ACC112 (cell line): Measurements from ENCODE around the gene FIBP.
A peak's percentile ranks its signal among the peaks of the same experiment; 100 is the strongest.

ENCODE experiments used
- H2AFZ ChIP-seq: fragments of 200-600 bp; sonication (generic); one replicate; pipeline ENCODE4 v1.6.0; 2017; ENCODE audit warnings: antibody characterized with exemption, low read length; ENCODE audit not compliant: unreplicated experiment
- H3K27ac ChIP-seq: fragments of 200-600 bp; sonication (generic); 2 replicates; pipeline ENCODE4 v1.5.1; 2014; ENCODE audit warnings: low read depth, mild to moderate bottlenecking, antibody characterized with exemption, low read length, moderate library complexity
- H3K27me3 ChIP-seq: fragments of 200-600 bp; sonication (generic); 2 replicates; pipeline ENCODE4 v1.6.1; 2014; ENCODE audit warnings: mild to moderate bottlenecking, antibody characterized with exemption, low read length, moderate library complexity, mixed read lengths; ENCODE audit not compliant: insufficient read depth
- H3K36me3 ChIP-seq: fragments of 200-600 bp; sonication (generic); 2 replicates; pipeline ENCODE4 v1.6.1; 2016; ENCODE audit warnings: mild to moderate bottlenecking, antibody characterized with exemption, low read length, moderate library complexity, mixed read lengths; ENCODE audit not compliant: insufficient read depth
- H3K4me1 ChIP-seq: fragments of 200-600 bp; sonication (generic); one replicate; pipeline ENCODE4 v1.6.1; 2016; ENCODE audit warnings: low read length, mixed read lengths; ENCODE audit not compliant: insufficient read depth, unreplicated experiment, control insufficient read depth
- H3K4me3 ChIP-seq: fragments of 200-600 bp; sonication (generic); 2 replicates; pipeline ENCODE4 v1.5.1; 2014; ENCODE audit warnings: mild to moderate bottlenecking, low read depth, low read length
- H3K79me2 ChIP-seq: fragments of 200-600 bp; sonication (generic); one replicate; pipeline ENCODE4 v1.6.0; 2016; ENCODE audit warnings: low read length; ENCODE audit not compliant: control insufficient read depth, unreplicated experiment, insufficient read depth

FIBP gene

DNA sequence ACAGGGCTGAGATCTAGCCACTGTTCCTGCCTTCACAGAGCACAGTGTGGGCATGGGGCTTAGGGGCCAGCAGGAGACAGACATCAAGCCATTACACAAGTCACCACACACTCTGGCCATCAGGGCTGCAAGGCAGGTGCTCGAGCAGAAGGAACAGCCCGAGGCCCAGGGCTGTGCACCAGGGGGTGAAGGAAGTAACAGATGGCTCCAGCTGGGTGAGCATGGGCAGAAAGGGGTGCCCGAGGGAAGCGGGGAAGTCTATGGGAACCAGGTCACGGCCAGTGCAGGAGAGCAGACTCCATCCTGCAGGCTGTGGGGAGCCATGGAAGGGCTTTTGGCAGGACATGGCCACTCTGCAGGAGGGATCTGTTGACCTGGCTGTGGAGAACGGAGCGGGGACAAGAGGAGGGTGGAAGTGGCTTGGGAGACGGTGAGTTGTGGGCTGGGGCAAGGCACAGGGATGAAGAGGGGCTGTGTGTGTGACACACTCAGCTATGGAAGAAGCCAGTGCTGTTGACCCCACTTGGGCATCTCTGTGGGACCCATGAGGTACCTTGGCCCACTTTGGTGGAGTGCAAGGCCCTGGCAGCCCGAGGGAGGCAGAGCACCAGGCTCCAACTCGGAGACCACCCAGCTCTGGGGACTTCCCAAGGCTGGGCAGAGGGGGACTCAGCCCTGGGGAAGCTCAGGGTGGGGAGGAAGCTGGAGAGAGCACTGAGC lies 27.0 kb upstream of the FIBP start:
- Histone ChIP-seq H3K79me2 (peaks cover 38% of the 10 kb centered on the region), H3K4me3 (peak overlapping the region; percentile 2; the same call in 1 of the 2 replicates), H3K4me1 (peaks cover 76% of the 10 kb centered on the region), H2AFZ (no peak overlapping the region), H3K36me3 (peaks cover 2% of the 10 kb centered on the region; the same call in 1 of the 2 replicates), H3K27ac (peak overlapping the region; percentile 91), H3K27me3 (no peaks in the 10 kb centered on the region)

GRCh38 chr11:65912845-65913244 lies 24.6 kb upstream of the FIBP start:
- Histone ChIP-seq H3K4me3 (no peak overlapping the region), H3K27me3 (no peaks in the 10 kb centered on the region), H3K79me2 (peaks cover 20% of the 10 kb centered on the region), H3K36me3 (peaks cover 2% of the 10 kb centered on the region; the same call in 1 of the 2 replicates), H3K4me1 (peaks cover 78% of the 10 kb centered on the region), H3K27ac (peak overlapping the region; percentile 91), H2AFZ (no peak overlapping the region)

GRCh38 chr11:65911682-65912568 lies 23.7 kb upstream of the FIBP start:
- Histone ChIP-seq H2AFZ (no peak overlapping the region), H3K27me3 (no peaks in the 10 kb centered on the region), H3K79me2 (peaks cover 11% of the 10 kb centered on the region), H3K4me3 (peak overlapping the region; percentile 27; the same call in 1 of the 2 replicates), H3K27ac (peak overlapping the region; percentile 91), H3K36me3 (no peaks in the 10 kb centered on the region), H3K4me1 (peaks cover 74% of the 10 kb centered on the region)

DNA sequence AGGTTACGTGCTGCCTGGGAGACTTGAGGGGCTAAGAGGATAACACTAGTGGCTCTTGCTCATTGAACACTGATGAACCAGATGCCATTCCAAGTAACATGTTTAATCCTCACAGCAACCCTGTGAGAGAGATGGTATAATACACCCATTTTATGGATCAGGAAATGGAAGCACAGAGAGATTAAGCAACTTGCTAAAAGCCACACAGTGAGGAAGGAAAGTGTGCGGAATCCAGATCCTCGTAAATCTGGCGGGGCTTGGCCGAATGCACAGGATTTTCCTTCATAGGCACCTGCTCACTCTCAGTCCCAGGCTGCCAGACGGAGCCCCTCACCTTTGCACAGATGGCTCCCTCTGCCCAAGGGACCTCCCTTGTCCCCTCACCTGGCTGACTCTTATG lies 19.6 kb upstream of the FIBP start:
- Histone ChIP-seq H2AFZ (no peak overlapping the region), H3K79me2 (no peaks in the 10 kb centered on the region), H3K4me3 (no peak overlapping the region), H3K27ac (no peak overlapping the region), H3K27me3 (no peaks in the 10 kb centered on the region), H3K36me3 (no peaks in the 10 kb centered on the region), H3K4me1 (peaks cover 53% of the 10 kb centered on the region)

GRCh38 chr11:65906602-65907001 lies 18.3 kb upstream of the FIBP start:
- Histone ChIP-seq H2AFZ (no peak overlapping the region), H3K4me3 (no peak overlapping the region), H3K27me3 (no peaks in the 10 kb centered on the region), H3K79me2 (peaks cover 3% of the 10 kb centered on the region), H3K36me3 (no peaks in the 10 kb centered on the region), H3K27ac (peak overlapping the region; percentile 23; the same call in 1 of the 2 replicates), H3K4me1 (peaks cover 53% of the 10 kb centered on the region)

GRCh38 chr11:65903715-65904114 lies 15.4 kb upstream of the FIBP start:
- Histone ChIP-seq H3K4me3 (peak overlapping the region; percentile 43; the same call in 1 of the 2 replicates), H3K4me1 (peaks cover 45% of the 10 kb centered on the region), H3K36me3 (peaks cover 4% of the 10 kb centered on the region; the same call in 1 of the 2 replicates), H2AFZ (no peak overlapping the region), H3K27me3 (no peaks in the 10 kb centered on the region), H3K27ac (peak overlapping the region; percentile 91), H3K79me2 (peaks cover 25% of the 10 kb centered on the region)

DNA sequence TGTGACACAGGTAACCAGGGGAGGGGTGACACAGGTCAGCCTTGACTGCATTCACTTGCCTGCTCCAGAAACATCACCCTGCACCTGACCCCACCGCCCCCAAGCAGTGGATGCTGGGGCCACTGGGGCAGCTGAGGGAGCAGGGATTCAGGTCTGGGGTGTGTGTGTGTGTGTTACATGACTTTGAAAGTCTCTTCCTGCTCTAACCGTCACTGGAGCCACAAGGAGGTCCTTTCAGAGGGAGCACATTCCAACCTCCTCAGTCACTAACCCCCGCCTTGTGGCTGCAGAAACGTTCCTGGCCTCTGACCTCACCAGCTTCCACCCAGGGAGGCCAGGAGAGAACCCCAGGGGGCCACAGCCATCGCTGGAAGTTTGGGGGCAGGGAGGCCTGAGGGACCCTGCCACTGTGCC lies 14.8 kb upstream of the FIBP start:
- H3K79me2 ChIP-seq, result peaks cover 31% of the 10 kb centered on the region
- H3K27ac ChIP-seq, result peak overlapping the region; percentile 91

GRCh38 chr11:65900899-65901180 lies 12.6 kb upstream of the FIBP start:
- Histone ChIP-seq H2AFZ (no peak overlapping the region), H3K4me3 (peak overlapping the region; percentile 85), H3K4me1 (peaks cover 50% of the 10 kb centered on the region), H3K27me3 (no peaks in the 10 kb centered on the region), H3K79me2 (peaks cover 54% of the 10 kb centered on the region), H3K27ac (peak overlapping the region; percentile 91), H3K36me3 (peaks cover 25% of the 10 kb centered on the region)

More for the DNA sequence above, 14.8 kb upstream of the FIBP start:
- peaks cover 45% of the 10 kb centered on the region for H3K4me1 ChIP-seq
- peak overlapping the region; percentile 43; the same call in 1 of the 2 replicates for H3K4me3 ChIP-seq
- H3K27me3 ChIP-seq, result no peaks in the 10 kb centered on the region
- no peak overlapping the region for H2AFZ ChIP-seq
- peaks cover 10% of the 10 kb centered on the region for H3K36me3 ChIP-seq

DNA sequence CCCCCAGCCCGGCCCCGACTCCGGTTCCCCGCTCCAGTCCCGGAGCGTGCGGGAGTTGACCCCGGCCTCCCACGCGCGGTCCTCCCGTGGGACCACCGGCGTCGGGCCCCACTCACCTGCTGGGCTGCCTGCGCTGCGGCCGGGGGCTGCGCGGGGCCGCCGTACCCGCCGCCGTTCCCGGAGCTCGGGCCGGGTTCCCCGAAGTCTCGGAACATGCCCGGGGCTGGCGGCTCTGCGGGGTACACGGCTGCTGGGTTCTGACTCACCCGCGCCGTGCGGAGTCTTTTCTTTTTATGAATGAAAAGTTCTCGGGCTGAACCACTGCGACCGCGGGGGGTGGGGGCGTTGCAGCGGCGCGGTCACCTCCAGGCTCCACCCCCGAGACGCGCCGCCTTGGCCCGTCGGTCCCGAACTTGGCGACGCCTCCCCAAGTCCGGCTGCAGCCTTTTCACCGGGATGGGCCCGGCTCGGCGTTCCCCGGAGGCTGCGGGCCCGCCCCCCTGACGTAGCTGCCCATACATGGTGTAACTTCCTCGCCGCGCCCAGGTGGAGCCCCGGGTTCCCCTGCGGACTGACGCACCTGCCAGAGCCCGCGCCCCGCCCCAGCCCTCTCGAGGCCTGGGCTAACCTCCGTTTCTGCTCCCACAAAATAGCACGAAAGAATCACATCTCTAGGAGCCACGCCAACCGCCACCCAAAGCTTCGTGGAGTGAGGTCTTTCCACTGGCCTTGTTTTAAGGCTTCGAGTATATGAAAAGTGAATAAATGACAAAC lies 12.0 kb upstream of the FIBP start, which contains the start of gene FOSL1:
TSS of gene FOSL1 (minus strand) at position 264 of the 774 bp plus-strand sequence. CDS start at position 215, 49 bp downstream.
- Histone ChIP-seq H3K36me3 (peaks cover 31% of the 10 kb centered on the region), H3K4me1 (peaks cover 55% of the 10 kb centered on the region), H2AFZ (no peak within 1 kb of the TSS), H3K27me3 (no peaks in the 10 kb centered on the region), H3K27ac (peak within 1 kb of the TSS; percentile 91), H3K79me2 (peaks cover 59% of the 10 kb centered on the region), H3K4me3 (peak within 1 kb of the TSS; percentile 85)
